GM23338 (cell line): Measurements from ENCODE around the gene FAXDC2. TPM values are rescaled to one million over a fixed set of nuclear protein-coding genes. Genes with fewer than 3 reads are reported as not detected.

ENCODE experiments used
- ATAC-seq: fragments of 200-7000 bp; cut with Tn5 transposase; 3 replicates; pipeline ENCODE4 v1.9.1; 2020
- DNase-seq: peaks from one replicate; pipeline ENCODE4 v3.0.0-alpha.2; 2015; ENCODE audit warnings: low spot score
- H2AFZ ChIP-seq: fragments of 200-600 bp; sonication (generic); 2 replicates; pipeline ENCODE4 v1.8.0; 2016; ENCODE audit warnings: antibody characterized with exemption, mild to moderate bottlenecking, moderate library complexity
- H3F3A ChIP-seq: fragments of 200-600 bp; sonication (generic); replicated peaks from 2 replicates; pipeline ENCODE4 v1.8.0; 2017; ENCODE audit warnings: antibody characterized with exemption, mixed run types, low read depth
- H3K27ac ChIP-seq: fragments of 200-600 bp; sonication (generic); 2 replicates; pipeline ENCODE4 v1.6.1; 2016; ENCODE audit warnings: low read depth
- H3K27me3 ChIP-seq: fragments of 200-600 bp; sonication (generic); 2 replicates; pipeline ENCODE4 v1.8.0; 2016; ENCODE audit warnings: mild to moderate bottlenecking, mixed run types, moderate library complexity; ENCODE audit not compliant: insufficient read depth
- H3K36me3 ChIP-seq: fragments of 200-600 bp; sonication (generic); 2 replicates; pipeline ENCODE4 v1.8.0; 2016; ENCODE audit warnings: mild to moderate bottlenecking; ENCODE audit not compliant: insufficient read depth
- H3K4me1 ChIP-seq: fragments of 200-600 bp; sonication (generic); 2 replicates; pipeline ENCODE4 v1.8.0; 2016; ENCODE audit warnings: mild to moderate bottlenecking, moderate library complexity; ENCODE audit not compliant: insufficient read depth
- H3K4me2 ChIP-seq: fragments of 200-600 bp; sonication (generic); 2 replicates; pipeline ENCODE4 v1.7.1; 2017; ENCODE audit warnings: mixed run types
- H3K4me3 ChIP-seq: fragments of 200-600 bp; sonication (generic); 2 replicates; pipeline ENCODE4 v1.6.1; 2016; ENCODE audit warnings: mixed run types
- H3K79me2 ChIP-seq: fragments of 200-600 bp; sonication (generic); replicated peaks from 2 replicates; pipeline ENCODE4 v1.8.0; 2017; ENCODE audit warnings: mild to moderate bottlenecking; ENCODE audit not compliant: insufficient read depth
- H3K9me2 ChIP-seq: fragments of 200-600 bp; sonication (generic); 2 replicates; pipeline ENCODE4 v1.8.0; 2017; ENCODE audit not compliant: insufficient read depth
- H4K20me1 ChIP-seq: fragments of 200-600 bp; sonication (generic); replicated peaks from 2 replicates; pipeline ENCODE4 v1.8.0; 2017; ENCODE audit warnings: mild to moderate bottlenecking; ENCODE audit not compliant: insufficient read depth
- H3K27ac Mint-ChIP-seq: 2 replicates; pipeline ENCODE4 v1.8.0; 2020; ENCODE audit warnings: inconsistent platforms, mild to moderate bottlenecking, moderate library complexity, mixed read lengths
- H3K27me3 Mint-ChIP-seq: 3 replicates; pipeline ENCODE4 v1.8.0; 2022; ENCODE audit warnings: low read depth, mild to moderate bottlenecking, moderate library complexity, mixed read lengths, inconsistent platforms; ENCODE audit not compliant: insufficient read depth, poor library complexity
- H3K36me3 Mint-ChIP-seq: 3 replicates; pipeline ENCODE4 v1.8.0; 2021; ENCODE audit warnings: low read depth, mild to moderate bottlenecking, inconsistent platforms, moderate library complexity, mixed read lengths
- H3K4me1 Mint-ChIP-seq: 3 replicates; pipeline ENCODE4 v1.8.0; 2020; ENCODE audit warnings: mild to moderate bottlenecking, inconsistent platforms, mixed read lengths
- H3K4me3 Mint-ChIP-seq: 3 replicates; pipeline ENCODE4 v1.8.0; 2021; ENCODE audit warnings: moderate library complexity, mild to moderate bottlenecking, inconsistent platforms, mixed read lengths
- H3K9me3 Mint-ChIP-seq: 3 replicates; pipeline ENCODE4 v1.8.0; 2020; ENCODE audit warnings: moderate library complexity, mild to moderate bottlenecking, inconsistent platforms, mixed read lengths
- CREB1 ChIP-seq: fragments of 250-450 bp; sonication (Bioruptor Pico); IDR thresholded peaks from 2 replicates; pipeline ENCODE4 v1.5.0; 2020; ENCODE audit warnings: low read depth, mild to moderate bottlenecking, moderate library complexity
- CTCF ChIP-seq, 2 experiments: fragments of 200-600 bp in 1 of 2; sonication (generic) in 1 of 2; conservative IDR thresholded peaks; 2 replicates each; pipeline versions ENCODE4 v1.5.1 to v1.6.1; 2016 to 2017; ENCODE audit warnings: antibody characterized with exemption in 2 of 2, low read depth in 2 of 2, mild to moderate bottlenecking in 2 of 2, moderate library complexity in 1 of 2
- ETS1 ChIP-seq: IDR thresholded peaks from 2 replicates; pipeline ENCODE4 v1.6.1; 2016; ENCODE audit warnings: antibody characterized with exemption
- EZH2 ChIP-seq: fragments of 200-600 bp; sonication (generic); IDR thresholded peaks from one replicate; pipeline ENCODE4 v1.8.0; 2017; ENCODE audit warnings: antibody characterized with exemption, mild to moderate bottlenecking, low read depth; ENCODE audit not compliant: unreplicated experiment
- EZH2phosphoT487 ChIP-seq: fragments of 200-600 bp; sonication (generic); IDR thresholded peaks from one replicate; pipeline ENCODE4 v1.8.1; 2018; ENCODE audit warnings: antibody characterized with exemption; ENCODE audit not compliant: unreplicated experiment
- JUNB ChIP-seq: IDR thresholded peaks from one replicate; pipeline ENCODE4 v1.6.1; 2016; ENCODE audit warnings: antibody characterized with exemption; ENCODE audit not compliant: unreplicated experiment
- NANOG ChIP-seq: IDR thresholded peaks from 2 replicates; pipeline ENCODE4 v1.6.1; 2016; ENCODE audit warnings: antibody characterized with exemption, borderline replicate concordance
- POLR2AphosphoS5 ChIP-seq: IDR thresholded peaks from 2 replicates; pipeline ENCODE4 v1.6.1; 2016; ENCODE audit warnings: antibody characterized with exemption, low read depth
- REST ChIP-seq: IDR thresholded peaks from one replicate; pipeline ENCODE4 v1.6.1; 2018; ENCODE audit warnings: antibody characterized with exemption; ENCODE audit not compliant: unreplicated experiment
- STAT1 ChIP-seq: IDR thresholded peaks from one replicate; pipeline ENCODE4 v1.6.1; 2016; ENCODE audit warnings: antibody characterized with exemption; ENCODE audit not compliant: unreplicated experiment
- ZNF114 ChIP-seq: fragments of 250-450 bp; sonication (Bioruptor Pico); IDR thresholded peaks from 2 replicates; pipeline ENCODE4 v1.5.0; 2020; ENCODE audit warnings: mild to moderate bottlenecking, moderate library complexity
- ZNF331 ChIP-seq: fragments of 250-450 bp; sonication (Bioruptor Pico); IDR thresholded peaks from 2 replicates; pipeline ENCODE4 v1.5.0; 2020; ENCODE audit warnings: low read depth, mild to moderate bottlenecking, moderate library complexity
- ZNF462 ChIP-seq: fragments of 250-450 bp; sonication (Bioruptor Pico); IDR thresholded peaks from 2 replicates; pipeline ENCODE4 v1.5.0; 2020; ENCODE audit warnings: mild to moderate bottlenecking, moderate library complexity
- polyA plus RNA-seq: library from polyadenylated mRNA; unstranded; fragments of >200 nt; fragmentation: Nextera tagmentation; extraction: Ambion mirVana; gene quantifications from 2 replicates; pipeline ENCODE4 v1.2.1, GENCODE V29; 2016
- total RNA-seq: library from RNA; depleted of rRNA; stranded (reverse); fragments of >200 nt; shearing (Covaris generic); gene quantifications from 2 replicates; pipeline ENCODE4 v1.2.3, GENCODE V29; 2014

The FAXDC2 gene
- total and polyA plus RNA-seq, 2 experiments from 2014 or later: 4.0 to 4.6 TPM

- Histone ChIP-seq H4K20me1 (peaks cover 25% of the 10 kb centered on the region), H3K79me2 (peaks cover 59% of the 10 kb centered on the region), H3K27me3 (no peaks in the 10 kb centered on the region), H3K4me2 (no peak overlapping the region), H3K36me3 (peaks cover 37% of the 10 kb centered on the region), H3K27ac (no peak overlapping the region), H3F3A (0 out of 2 replicates have a peak, but pooled peaks cover 9% of the 10 kb centered on the region), H3K4me3 (no peak overlapping the region), H3K4me1 (peaks cover 3% of the 10 kb centered on the region; the same call in 1 of the 2 replicates), H3K9me2 (no peaks in the 10 kb centered on the region), H2AFZ (no peak overlapping the region)
- ATAC-seq: no peak
- H3K4me3 Mint-ChIP-seq: no peak overlapping the region
- peaks cover 5% of the 10 kb centered on the region for H3K4me1 Mint-ChIP-seq
- no peak for TF ChIP-seq ZNF462 (CRISPR knock-in tag)
- TF ChIP-seq REST: no peak
- TF ChIP-seq ZNF114: no peak
- no peak for TF ChIP-seq CTCF (conservative IDR thresholded peaks at IDR 0.05; ENCODE audit: low read depth in 2 of 2)
- TF ChIP-seq JUNB: no peak
- no peak for TF ChIP-seq ZNF331 (CRISPR knock-in tag)
- no peak for TF ChIP-seq POLR2AphosphoS5
- TF ChIP-seq STAT1: no peak
- TF ChIP-seq ETS1: no peak
- TF ChIP-seq EZH2phosphoT487: no peak
- TF ChIP-seq EZH2: no peak
- no peak for TF ChIP-seq CREB1 (CRISPR knock-in tag)
- no peak for TF ChIP-seq NANOG
- H3K9me3 Mint-ChIP-seq: no peaks in the 10 kb centered on the region
- H3K27me3 Mint-ChIP-seq: peaks cover 6% of the 10 kb centered on the region
- no peak overlapping the region for H3K27ac Mint-ChIP-seq
- peaks cover 50% of the 10 kb centered on the region for H3K36me3 Mint-ChIP-seq
- DNase-seq: no peak
Observed at GRCh38 chr5:154865466-154866184, 15.2 kb upstream of the FAXDC2 start.
